Stimulated activated CD4-positive, alpha-beta T cell treated with anti-CD3 and anti-CD28 coated beads, Interleukin-4, amount 100 ng/mL, for 48 hours (primary cell): Measurements from ENCODE around the gene OR51I2.
A peak's percentile ranks its signal among the peaks of the same experiment; 100 is the strongest.

ENCODE experiments used
- DNase-seq, 2 donors: peaks; one replicate each; pipeline ENCODE4 v3.0.0-alpha.2; 2020; ENCODE audit warnings: low read depth in 2 of 2

The OR51I2 gene

GRCh38 chr11:5449023-5449422 is at the start of gene OR51I2:
Gene OR51I2, plus strand, starts transcription at chr11:5449323. Its CDS starts 4,166 bp downstream, at chr11:5453489.
- no peak for DNase-seq

- no peak for DNase-seq
Observed at GRCh38 chr11:5405173-5405572, 44.0 kb upstream of the OR51I2 start.

- DNase-seq, result no peak
Observed at GRCh38 chr11:5420993-5421392, 28.1 kb upstream of the OR51I2 start.

GRCh38 chr11:5421811-5422210 is 27.3 kb upstream of the OR51I2 start, which contains the start of gene OR51Q1:
Gene OR51Q1, plus strand, starts transcription at chr11:5422111. Its CDS starts 90 bp downstream, at chr11:5422201.
- no peak for DNase-seq

- DNase-seq, result no peak
Observed at GRCh38 chr11:5423131-5423530, 26.0 kb upstream of the OR51I2 start.

GRCh38 chr11:5441414-5441813 is 7.7 kb upstream of the OR51I2 start, which contains the start of gene OR51I1:
Gene OR51I1, minus strand, starts transcription at chr11:5441514. Its CDS starts 0 bp downstream, at chr11:5441514.
- DNase-seq, result no peak

- DNase-seq, result no peak
Observed at GRCh38 chr11:5443835-5444393, 5.2 kb upstream of the OR51I2 start.

GRCh38 chr11:5449432-5449831 is 309 bp downstream of the OR51I2 start:
- no peak for DNase-seq

GRCh38 chr11:5460983-5461621 is 12.0 kb downstream of the OR51I2 start:
- no peak for DNase-seq

- no peak for DNase-seq
Observed at GRCh38 chr11:5467527-5467926, 18.4 kb downstream of the OR51I2 start.

- DNase-seq, result no peak
Observed at GRCh38 chr11:5473921-5474320, 24.8 kb downstream of the OR51I2 start.

- DNase-seq, result peak; percentile 13 to 18
Observed at GRCh38 chr11:5476186-5476819, 27.2 kb downstream of the OR51I2 start.

- DNase-seq, result no peak
Observed at GRCh38 chr11:5486003-5486402, 36.9 kb downstream of the OR51I2 start.

GRCh38 chr11:5486421-5486820 is 37.3 kb downstream of the OR51I2 start:
- DNase-seq, result peak in 1 of 2 donors; percentile 6

- DNase-seq, result no peak
Observed at GRCh38 chr11:5488385-5488784, 39.3 kb downstream of the OR51I2 start, which contains the start of gene OR52D1. Gene OR52D1, plus strand, starts transcription at chr11:5488685. Its CDS starts 22 bp downstream, at chr11:5488707.

GRCh38 chr11:5488798-5489399 is 39.8 kb downstream of the OR51I2 start:
- DNase-seq, result no peak

- no peak for DNase-seq
Observed at GRCh38 chr11:5489576-5490357, 40.6 kb downstream of the OR51I2 start.

GRCh38 chr11:5499671-5500070 is 50.5 kb downstream of the OR51I2 start:
- no peak for DNase-seq

- no peak for DNase-seq
Observed at GRCh38 chr11:5500393-5500801, 51.3 kb downstream of the OR51I2 start.

- DNase-seq, result no peak
Observed at GRCh38 chr11:5504403-5504921, 55.3 kb downstream of the OR51I2 start.

GRCh38 chr11:5505363-5506048 is 56.4 kb downstream of the OR51I2 start:
- DNase-seq, result no peak
